Heart left ventricle (tissue), 16 donors: ENCODE data around the gene CABLES1. TPM values are rescaled to one million over a fixed set of nuclear protein-coding genes. Genes with fewer than 3 reads are reported as not detected.

Experiments
- ATAC-seq, 4 donors: fragments of 200-7000 bp; cut with Tn5 transposase; one replicate each; pipeline ENCODE4 v1.9.1; 2020 to 2022; ENCODE audit warnings: moderate library complexity in 4 of 4, mild to moderate bottlenecking in 3 of 4, moderate number of reproducible peaks in 1 of 4
- DNase-seq, 5 donors: peaks; one replicate each; pipeline ENCODE4 v3.0.0-alpha.2; 2020
- H3K27ac ChIP-seq, 12 donors: fragments of 200-600 bp; sonication (generic) in 4 of 12; one replicate each; pipeline versions ENCODE4 v1.5.0 to v1.8.0; 2016 to 2022; ENCODE audit warnings: mild to moderate bottlenecking in 2 of 12
- H3K27me3 ChIP-seq, 9 donors: fragments of 200-600 bp; sonication (generic) in 2 of 9; one replicate each; pipeline versions ENCODE4 v1.5.1 to v1.8.0; 2016 to 2022; ENCODE audit warnings: mild to moderate bottlenecking in 3 of 9
- H3K36me3 ChIP-seq, 9 donors: fragments of 200-600 bp; sonication (generic) in 2 of 9; one replicate each; pipeline versions ENCODE4 v1.5.0 to v1.8.0; 2018 to 2022; ENCODE audit warnings: mild to moderate bottlenecking in 2 of 9
- H3K4me1 ChIP-seq, 12 donors: fragments of 200-600 bp; sonication (generic) in 4 of 12; one replicate each; pipeline versions ENCODE4 v1.5.0 to v1.8.0; 2016 to 2022; ENCODE audit warnings: mild to moderate bottlenecking in 3 of 12
- H3K4me3 ChIP-seq, 12 donors: fragments of 200-600 bp; sonication (generic) in 4 of 12; one replicate each; pipeline versions ENCODE4 v1.5.0 to v1.8.0; 2017 to 2022; ENCODE audit warnings: mild to moderate bottlenecking in 9 of 12, moderate library complexity in 4 of 12
- H3K9me3 ChIP-seq, 12 donors: fragments of 200-600 bp; sonication (generic) in 4 of 12; one replicate each; pipeline versions ENCODE4 v1.5.0 to v1.8.0; 2016 to 2022; ENCODE audit warnings: mild to moderate bottlenecking in 1 of 12
- CTCF ChIP-seq, 12 donors: fragments of 200-600 bp; sonication (generic) in 4 of 12; IDR thresholded peaks; one replicate each; pipeline versions ENCODE4 v1.5.0 to v1.8.0; 2018 to 2022; ENCODE audit warnings: antibody characterized with exemption in 12 of 12, mild to moderate bottlenecking in 5 of 12
- POLR2A ChIP-seq, 2 donors: fragments of 450-650 bp; IDR thresholded peaks; one replicate each; pipeline ENCODE4 v1.6.1; 2017; ENCODE audit warnings: antibody characterized with exemption in 2 of 2, mild to moderate bottlenecking in 2 of 2, moderate library complexity in 2 of 2
- WGBS, 4 donors: extraction: QIAGEN DNeasy Blood & Tissue Kit in 2 of 4; methylation state at CpG; one replicate each; pipeline versions ENCODE4 v1.1.5 to v1.1.7; 2013 to 2018; 5-methylcytosine and 5-hydroxymethylcytosine counted together
- intact Hi-C, 10 donors: fragments of 100-400 bp; cut with DNase I; formaldehyde crosslinking; loops; one replicate each; pipeline versions ENCODE4 v1.11.1 to v1.14.2; 2022
- polyA plus RNA-seq, 2 donors: library from polyadenylated mRNA; stranded (reverse); fragments of 200-250 nt; gene quantifications; one replicate each; pipeline ENCODE4 v1.2.3, GENCODE V29; 2013
- total RNA-seq, 9 donors: library from RNA; depleted of rRNA in 2 of 9; stranded (reverse); fragments of >200 nt in 2 of 9; fragmentation: NEBNext Ultra II Directional in 3 of 9; extraction: Animal tissue kit (Norgen Biotek cat#: 25700) in 3 of 9; gene quantifications; one replicate each; pipeline versions ENCODE4 v1.1.0 to v1.2.4, GENCODE V29; 2016 to 2023
- donor health status: ischemic (EF 13 %, LVEDD 7.1; RV severe dilation, severe dysfunction).
- donor health status: healthy with polysubstance abuse.
- donor health status: DM: no; HTN: yes; CAD: no.
- donor health status: DM: no; HTN: no; CAD: no.
- donor health status: ischemic (EF 25% LVEDD 6.9; RV normal size, moderate dysfunction).
- donor health status: ischemic (EF 25% LVEDD 5.7; RV mildly dilated, moderate dysfunction).
- donor health status: healthy.
- donor health status: DM: yes; HTN: yes; CAD: no.
- donor health status: ischemic (EF 35%, LVEDD 5.7; RV mildly dilated, moderate dysfunction).
- donor health status: nonischemic (EF 11% LVEDD 7.7; RV severe dilation, severe dysfunction).
- donor health status: DM: yes; HTN: yes; CAD: no.
- donor health status: PGD.
- donor health status: ischemic (EF 29% LVEDD 5.4; RV normal size, mild dysfunction).
- donor health status: nonischemic (EF 23%, LVEDD 6.1; RV moderate dilation, normal function).

CABLES1 gene
- total and polyA plus RNA-seq, 11 donors: 0.28 to 7.2 (median 2.1) TPM

- Histone ChIP-seq H3K9me3 (no peaks in the 10 kb centered on the region), H3K27ac (no peak overlapping the region), H3K4me3 (no peak overlapping the region), H3K27me3 (no peaks in the 10 kb centered on the region), H3K4me1 (peaks cover 0 to 24% (median 2%) of the 10 kb centered on the region in 12 donors), H3K36me3 (no peaks in the 10 kb centered on the region)
- DNase-seq (no peak), ATAC-seq (no peak)
- intact Hi-C loops: no loop called here
- WGBS, 4 donors: 77 to 85% (median 82%) methylated on average over 6 of the region's 6 CpGs
- no peak for TF ChIP-seq CTCF (IDR thresholded peaks at IDR 0.05)
- TF ChIP-seq POLR2A (IDR thresholded peaks at IDR 0.05): no peak
These were observed 27.2 kb downstream of the CABLES1 start for GRCh38 chr18:23162473-23162872.

- H3K27me3 ChIP-seq: no peaks in the 10 kb centered on the region
- no peak overlapping the region for H3K4me3 ChIP-seq
- ATAC-seq (peak in 1 of 4 donors; percentile 18), DNase-seq (no peak)
- H3K4me1 ChIP-seq: peaks cover 0 to 24% (median 2%) of the 10 kb centered on the region in 12 donors
- no peak for TF ChIP-seq POLR2A (IDR thresholded peaks at IDR 0.05)
- TF ChIP-seq CTCF (IDR thresholded peaks at IDR 0.05): no peak
- H3K36me3 ChIP-seq: no peaks in the 10 kb centered on the region
- intact Hi-C loops: no loop called here
- no peak overlapping the region for H3K27ac ChIP-seq
- 81 to 88% (median 82%) methylated on average over 11 of the region's 11 CpGs for WGBS, 4 donors
- no peaks in the 10 kb centered on the region for H3K9me3 ChIP-seq
These were observed 28.7 kb downstream of the CABLES1 start for GRCh38 chr18:23163786-23164533.

GRCh38 chr18:23165271-23166068 lies 30.2 kb downstream of the CABLES1 start:
- ATAC-seq (no peak), DNase-seq (no peak)
- H3K4me1 ChIP-seq: peaks cover 0 to 22% (median 2%) of the 10 kb centered on the region in 12 donors
- H3K4me3 ChIP-seq: no peak overlapping the region
- TF ChIP-seq CTCF (IDR thresholded peaks at IDR 0.05) (no peak), POLR2A (IDR thresholded peaks at IDR 0.05) (no peak)
- H3K27ac ChIP-seq: no peak overlapping the region
- 89 to 94% (median 93%) methylated on average over 9 of the region's 9 CpGs for WGBS, 4 donors
- H3K36me3 ChIP-seq: no peaks in the 10 kb centered on the region
- H3K27me3 ChIP-seq: no peaks in the 10 kb centered on the region
- H3K9me3 ChIP-seq: no peaks in the 10 kb centered on the region
- intact Hi-C loops: no loop called here

GRCh38 chr18:23166891-23167541 lies 31.7 kb downstream of the CABLES1 start:
- ATAC-seq (peak in 2 of 4 donors; percentile 60 to 66), DNase-seq (peak in 1 of 5 donors; percentile 37)
- intact Hi-C loops: no loop called here
- 39 to 55% (median 47%) methylated on average over 7 of the region's 7 CpGs for WGBS, 4 donors
- Histone ChIP-seq H3K9me3 (no peaks in the 10 kb centered on the region), H3K27me3 (no peaks in the 10 kb centered on the region), H3K36me3 (no peaks in the 10 kb centered on the region), H3K27ac (peak overlapping the region in 5 of 12 donors; percentile 10 to 27 (median 22)), H3K4me3 (no peak overlapping the region), H3K4me1 (peaks cover 0 to 26% (median 2%) of the 10 kb centered on the region in 12 donors)
- no peak for TF ChIP-seq POLR2A (IDR thresholded peaks at IDR 0.05)
- TF ChIP-seq CTCF (IDR thresholded peaks at IDR 0.05): no peak
